Lung (tissue), 12 donors: Measurements from ENCODE around the gene EPHB1. TPM values are rescaled to one million over a fixed set of nuclear protein-coding genes. Genes with fewer than 3 reads are reported as not detected.

Source experiments
- ATAC-seq: fragments of 200-7000 bp; cut with Tn5 transposase; one replicate; pipeline ENCODE4 v1.9.1; 2020; ENCODE audit warnings: moderate number of reproducible peaks; ENCODE audit not compliant: insufficient read depth, low FRiP score
- DNase-seq, 3 donors: peaks; one replicate each; pipeline ENCODE4 v3.0.0-alpha.2; 2013 to 2017
- H3K27ac ChIP-seq, 2 donors: one replicate each; pipeline ENCODE4 v1.5.1; 2013; ENCODE audit warnings: mild to moderate bottlenecking in 2 of 2, moderate library complexity in 2 of 2, control low read depth in 1 of 2, inconsistent platforms in 1 of 2, low read depth in 1 of 2, low read length in 1 of 2
- H3K27me3 ChIP-seq, 3 donors: one replicate each; pipeline ENCODE4 v1.5.1; 2013; ENCODE audit warnings: low read length in 2 of 3; ENCODE audit not compliant: control insufficient read depth in 3 of 3, insufficient read depth in 3 of 3
- H3K36me3 ChIP-seq, 4 donors: one replicate each; pipeline ENCODE4 v1.5.1; 2013; ENCODE audit warnings: low read length in 4 of 4, mild to moderate bottlenecking in 1 of 4, moderate library complexity in 1 of 4; ENCODE audit not compliant: control insufficient read depth in 4 of 4, insufficient read depth in 4 of 4
- H3K4me1 ChIP-seq, 5 donors: one replicate each; pipeline ENCODE4 v1.5.1; 2013; ENCODE audit warnings: low read length in 5 of 5, mild to moderate bottlenecking in 2 of 5, moderate library complexity in 1 of 5; ENCODE audit not compliant: control insufficient read depth in 5 of 5, insufficient read depth in 5 of 5
- H3K4me3 ChIP-seq: one replicate; pipeline ENCODE4 v1.5.1; 2013; ENCODE audit warnings: mild to moderate bottlenecking, control low read depth, moderate library complexity
- H3K9ac ChIP-seq, 2 donors: one replicate each; pipeline ENCODE4 v1.5.1; 2013; ENCODE audit warnings: low read length in 2 of 2, control low read depth in 1 of 2; ENCODE audit not compliant: insufficient read depth in 1 of 2
- H3K9me3 ChIP-seq, 4 donors: one replicate each; pipeline ENCODE4 v1.5.1; 2013; ENCODE audit warnings: low read length in 3 of 4, mild to moderate bottlenecking in 1 of 4, moderate library complexity in 1 of 4; ENCODE audit not compliant: control insufficient read depth in 4 of 4, insufficient read depth in 3 of 4
- WGBS, 2 donors: extraction: QIAGEN DNeasy Blood & Tissue Kit; methylation state at CpG; one replicate each; pipeline ENCODE4 v1.1.7; 2013; 5-methylcytosine and 5-hydroxymethylcytosine counted together
- polyA plus RNA-seq, 2 donors: library from polyadenylated mRNA; stranded (reverse); fragments of 200-250 nt; gene quantifications; one replicate each; pipeline ENCODE4 v1.2.1, GENCODE V29; 2013
- total RNA-seq, 2 donors: library from RNA; depleted of rRNA in 1 of 2; stranded (reverse); fragments of >200 nt in 1 of 2; gene quantifications; one replicate each; pipeline ENCODE4 v1.2.1, GENCODE V29; 2014 to 2021
- TF ChIP-seq, protein P1 (sequence below): IDR thresholded peaks from 2 replicates; pipeline ENCODE4 v1.5.1; 2012; ENCODE audit warnings: mild to moderate bottlenecking; ENCODE audit errors: control extremely low read depth, extremely low read depth
- donor health status: control.
- donor health status: control.
- donor health status: Bipolar disorder and iron deficiency.
- donor health status: healthy.
- donor health status: DM: yes; HTN: yes; CAD: no.

EPHB1 gene
- total and polyA plus RNA-seq, 4 donors, result 0.30 to 6.3 (median 2.1) TPM

DNA sequence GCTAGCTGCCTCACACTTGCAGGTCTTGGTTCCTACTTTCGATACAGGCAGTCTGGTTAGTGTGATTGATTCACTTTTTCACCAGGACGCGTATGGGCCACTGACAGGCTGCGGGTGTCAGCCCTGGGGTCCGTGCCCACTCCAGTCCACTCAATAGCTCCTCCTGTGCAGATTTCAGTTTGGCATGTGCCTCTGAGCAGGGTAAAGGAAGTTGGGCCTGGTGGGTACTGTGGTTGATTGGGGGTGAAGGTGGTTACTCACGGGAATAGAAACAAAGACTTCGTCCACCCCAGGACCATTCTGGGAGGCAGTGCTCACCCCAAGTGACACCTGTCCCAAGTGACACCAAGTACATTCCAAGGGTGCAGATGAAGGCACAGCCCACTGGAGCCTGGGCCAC is 62.3 kb downstream of the EPHB1 start:
- Histone ChIP-seq H3K27ac (no peak overlapping the region), H3K27me3 (no peaks in the 10 kb centered on the region), H3K4me3 (no peak overlapping the region), H3K36me3 (no peaks in the 10 kb centered on the region), H3K4me1 (no peaks in the 10 kb centered on the region), H3K9me3 (peaks cover 0 to 3% (median 0%) of the 10 kb centered on the region in 4 donors), H3K9ac (no peak overlapping the region)
- 79 to 82% methylated on average over 7 of the region's 7 CpGs for WGBS, 2 donors
- ATAC-seq (no peak), DNase-seq (no peak)
- TF ChIP-seq, protein P1, sequence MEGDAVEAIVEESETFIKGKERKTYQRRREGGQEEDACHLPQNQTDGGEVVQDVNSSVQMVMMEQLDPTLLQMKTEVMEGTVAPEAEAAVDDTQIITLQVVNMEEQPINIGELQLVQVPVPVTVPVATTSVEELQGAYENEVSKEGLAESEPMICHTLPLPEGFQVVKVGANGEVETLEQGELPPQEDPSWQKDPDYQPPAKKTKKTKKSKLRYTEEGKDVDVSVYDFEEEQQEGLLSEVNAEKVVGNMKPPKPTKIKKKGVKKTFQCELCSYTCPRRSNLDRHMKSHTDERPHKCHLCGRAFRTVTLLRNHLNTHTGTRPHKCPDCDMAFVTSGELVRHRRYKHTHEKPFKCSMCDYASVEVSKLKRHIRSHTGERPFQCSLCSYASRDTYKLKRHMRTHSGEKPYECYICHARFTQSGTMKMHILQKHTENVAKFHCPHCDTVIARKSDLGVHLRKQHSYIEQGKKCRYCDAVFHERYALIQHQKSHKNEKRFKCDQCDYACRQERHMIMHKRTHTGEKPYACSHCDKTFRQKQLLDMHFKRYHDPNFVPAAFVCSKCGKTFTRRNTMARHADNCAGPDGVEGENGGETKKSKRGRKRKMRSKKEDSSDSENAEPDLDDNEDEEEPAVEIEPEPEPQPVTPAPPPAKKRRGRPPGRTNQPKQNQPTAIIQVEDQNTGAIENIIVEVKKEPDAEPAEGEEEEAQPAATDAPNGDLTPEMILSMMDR, result no peak

DNA sequence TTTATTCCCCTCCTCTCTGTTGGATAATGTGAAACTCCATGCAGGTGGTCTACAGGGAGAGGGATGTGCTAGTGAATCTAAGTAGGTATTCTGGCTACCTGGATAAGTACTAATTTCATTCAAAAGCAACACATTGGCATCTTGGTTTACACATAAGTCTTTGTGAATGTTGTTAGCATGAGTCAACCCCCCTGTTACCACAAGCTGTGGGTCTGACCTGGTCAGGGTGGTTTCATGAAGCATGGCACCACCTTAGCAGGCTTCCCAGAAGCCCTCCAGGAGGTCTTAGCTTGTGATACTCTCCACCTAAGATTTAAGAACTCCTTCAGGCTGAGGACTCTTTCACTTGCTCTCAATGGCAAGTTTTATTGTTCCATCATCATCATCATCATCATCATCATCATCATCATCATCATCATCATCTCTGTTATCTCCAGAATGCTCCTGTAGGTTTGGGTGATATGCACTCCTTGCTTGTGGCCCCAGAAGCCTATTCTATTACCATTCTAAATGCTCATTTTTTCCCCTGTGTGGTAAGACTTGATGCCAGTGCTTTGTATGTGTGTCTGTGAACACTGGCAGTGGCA is 62.8 kb downstream of the EPHB1 start:
- Histone ChIP-seq H3K4me3 (no peak overlapping the region), H3K27ac (no peak overlapping the region), H3K27me3 (no peaks in the 10 kb centered on the region), H3K9me3 (peaks cover 0 to 3% (median 0%) of the 10 kb centered on the region in 4 donors), H3K4me1 (no peaks in the 10 kb centered on the region), H3K36me3 (no peaks in the 10 kb centered on the region), H3K9ac (no peak overlapping the region)
- no peak for ATAC-seq
- no peak for DNase-seq
- TF ChIP-seq, protein P1, result no peak

DNA sequence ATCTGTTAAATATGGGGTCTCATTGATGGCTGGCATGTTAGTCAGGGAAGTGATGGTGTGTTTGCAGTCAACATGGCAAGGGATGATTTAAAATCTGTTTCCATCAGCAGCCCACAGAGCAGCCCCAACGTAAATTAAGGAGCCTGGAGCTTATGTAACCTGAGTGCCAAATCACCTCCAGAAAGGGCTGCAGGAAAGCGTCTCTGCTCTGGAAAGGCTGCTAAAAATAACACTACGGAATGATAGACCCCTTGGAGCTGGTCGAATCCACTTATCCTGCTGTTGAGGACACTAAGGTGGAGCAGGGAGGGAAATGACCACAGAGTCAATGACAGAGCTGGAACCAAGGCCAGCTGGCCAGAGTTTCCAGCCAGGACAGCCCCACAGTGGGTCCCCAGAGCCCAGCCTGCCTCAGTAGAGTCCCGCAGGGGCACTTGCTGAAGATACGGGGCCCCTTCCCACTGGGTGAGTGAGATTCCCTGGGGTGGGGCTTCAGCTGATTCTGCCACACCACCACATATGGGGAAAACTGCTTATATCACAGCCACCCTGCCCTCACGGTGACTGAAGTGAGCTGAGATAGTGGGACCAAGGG is 63.5 kb downstream of the EPHB1 start:
- Histone ChIP-seq H3K9me3 (peaks cover 0 to 3% (median 0%) of the 10 kb centered on the region in 4 donors), H3K27me3 (no peaks in the 10 kb centered on the region), H3K4me3 (no peak overlapping the region), H3K9ac (no peak overlapping the region), H3K36me3 (no peaks in the 10 kb centered on the region), H3K4me1 (no peaks in the 10 kb centered on the region), H3K27ac (no peak overlapping the region)
- ATAC-seq, result no peak
- TF ChIP-seq, protein P1, result no peak
- WGBS, 2 donors, result 70 to 74% methylated on average over 7 of the region's 7 CpGs
- DNase-seq, result no peak
